SU-DHL-6 (cell line): ENCODE results near the gene ZBTB44.

Experiments
- H2AFZ ChIP-seq: fragments of 200-600 bp; sonication (generic); 2 replicates; pipeline ENCODE4 v1.6.1; 2014; ENCODE audit warnings: low read depth, mild to moderate bottlenecking, moderate library complexity, mixed read lengths, antibody characterized with exemption, low read length; ENCODE audit not compliant: severe bottlenecking
- H3F3A ChIP-seq: fragments of 200-600 bp; shearing (Covaris generic); 2 replicates; pipeline ENCODE4 v1.6.0; 2016; ENCODE audit warnings: antibody characterized with exemption, mild to moderate bottlenecking; ENCODE audit not compliant: insufficient read depth
- H3K27ac ChIP-seq: fragments of 200-600 bp; sonication (generic); 2 replicates; pipeline ENCODE4 v1.5.1; 2016; ENCODE audit warnings: low read depth, mild to moderate bottlenecking, low read length, moderate library complexity, mixed read lengths
- H3K27me3 ChIP-seq: fragments of 200-600 bp; sonication (generic), shearing (Covaris generic); 2 replicates; pipeline ENCODE4 v1.6.0; 2014; ENCODE audit warnings: mild to moderate bottlenecking, low read length
- H3K36me3 ChIP-seq: fragments of 200-600 bp; sonication (generic); 2 replicates; pipeline ENCODE4 v1.6.1; 2014; ENCODE audit warnings: mild to moderate bottlenecking, low read length, mixed read lengths
- H3K4me2 ChIP-seq: fragments of 300-600, 200-600 bp; shearing (Covaris generic), sonication (generic); 2 replicates; pipeline ENCODE4 v1.6.0; 2014; ENCODE audit warnings: low read length, low read depth, mild to moderate bottlenecking; ENCODE audit not compliant: poor library complexity, severe bottlenecking
- H3K4me3 ChIP-seq: fragments of 200-600 bp; sonication (generic); 2 replicates; pipeline ENCODE4 v1.5.1; 2014; ENCODE audit warnings: antibody characterized with exemption, low read length, mild to moderate bottlenecking, mixed read lengths; ENCODE audit not compliant: insufficient read depth, poor library complexity, severe bottlenecking
- H3K79me2 ChIP-seq: fragments of 200-600 bp; sonication (generic); 2 replicates; pipeline ENCODE4 v1.6.1; 2014; ENCODE audit warnings: mild to moderate bottlenecking, low read length, moderate library complexity; ENCODE audit not compliant: insufficient read depth
- H3K9ac ChIP-seq: fragments of 200-600 bp; sonication (generic); 2 replicates; pipeline ENCODE4 v1.7.0; 2014; ENCODE audit warnings: mild to moderate bottlenecking, low read length
- H3K9me2 ChIP-seq: fragments of 200-600 bp; sonication (generic); replicated peaks from 2 replicates; pipeline ENCODE4 v1.6.1; 2014; ENCODE audit warnings: low read length; ENCODE audit not compliant: insufficient read depth
- H3K9me3 ChIP-seq: fragments of 200-600 bp; sonication (generic); 2 replicates; pipeline ENCODE4 v1.6.1; 2014; ENCODE audit warnings: low read length, mixed read lengths; ENCODE audit not compliant: insufficient read depth
- H4K20me1 ChIP-seq: fragments of 200-600 bp; sonication (generic); 2 replicates; pipeline ENCODE4 v1.6.1; 2014; ENCODE audit warnings: low read depth, mild to moderate bottlenecking, antibody characterized with exemption, low read length, moderate library complexity, mixed read lengths
- EZH2phosphoT487 ChIP-seq: fragments of 200-600 bp; sonication (generic), shearing (Covaris generic); conservative IDR thresholded peaks from 2 replicates; pipeline ENCODE4 v1.6.1; 2018; ENCODE audit warnings: mild to moderate bottlenecking, antibody characterized with exemption, low read length, moderate library complexity, mixed read lengths
- TF ChIP-seq, protein P1 (sequence below): fragments of 200-600 bp; sonication (generic); IDR thresholded peaks from one replicate; pipeline ENCODE4 v1.5.1; 2017; ENCODE audit warnings: antibody characterized with exemption, mild to moderate bottlenecking, low read length, moderate library complexity; ENCODE audit not compliant: insufficient read depth, poor library complexity, severe bottlenecking

Gene ZBTB44

DNA sequence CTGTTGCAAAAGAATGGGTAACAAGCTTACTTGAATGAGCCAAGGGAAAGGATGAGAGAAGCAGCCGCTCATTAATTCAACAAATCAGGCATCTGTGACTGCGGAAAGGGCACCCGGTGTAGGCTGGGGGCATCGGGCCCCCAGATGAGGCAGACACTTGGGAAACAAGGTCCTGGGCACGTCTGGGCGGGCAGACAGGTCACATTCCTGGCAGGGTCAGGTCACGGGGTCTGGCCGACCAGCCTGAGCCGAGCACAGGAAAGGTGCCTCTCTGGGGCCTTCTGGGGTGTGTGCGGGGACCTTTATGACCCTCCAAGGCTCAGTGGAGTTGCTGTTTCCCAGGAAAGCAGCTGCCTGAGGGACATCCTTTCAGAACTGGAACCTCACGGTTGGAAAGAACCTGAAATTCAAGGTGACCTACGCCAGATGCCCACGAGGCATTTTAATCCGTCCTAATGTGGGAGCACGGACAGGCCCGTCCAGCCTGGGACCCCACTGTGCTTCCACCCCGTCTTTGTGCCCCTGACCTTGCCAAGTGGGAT is 98.1 kb downstream of the ZBTB44 start:
- H3F3A ChIP-seq, result no peaks in the 10 kb centered on the region
- no peak for TF ChIP-seq EZH2phosphoT487
- H3K4me3 ChIP-seq, result no peak overlapping the region
- H3K4me2 ChIP-seq, result no peak overlapping the region
- H3K27me3 ChIP-seq, result no peaks in the 10 kb centered on the region
- H3K9ac ChIP-seq, result no peak overlapping the region
- no peaks in the 10 kb centered on the region for H3K9me3 ChIP-seq
- no peaks in the 10 kb centered on the region for H3K36me3 ChIP-seq
- H3K27ac ChIP-seq, result no peak overlapping the region
- H3K9me2 ChIP-seq, result no peaks in the 10 kb centered on the region
- no peak overlapping the region for H2AFZ ChIP-seq
- no peaks in the 10 kb centered on the region for H3K79me2 ChIP-seq
- H4K20me1 ChIP-seq, result no peaks in the 10 kb centered on the region

DNA sequence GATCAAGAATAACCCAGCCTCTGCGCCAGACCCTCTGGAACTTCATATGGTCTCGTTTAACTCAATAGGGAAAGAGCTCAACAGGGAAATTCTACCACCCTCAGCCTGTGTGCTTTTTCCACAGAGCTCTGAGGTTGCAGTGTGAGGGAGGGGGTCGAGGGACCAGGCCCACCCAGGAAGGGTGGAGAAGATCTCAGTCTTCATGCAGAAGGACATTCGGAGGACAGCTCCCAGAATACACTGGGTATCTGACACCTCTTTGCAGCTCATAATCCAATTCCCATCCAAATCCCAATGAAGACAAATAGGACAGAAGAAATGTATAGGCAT is 98.5 kb downstream of the ZBTB44 start:
- Histone ChIP-seq H3K4me2 (no peak overlapping the region), H2AFZ (no peak overlapping the region), H3K9me2 (no peaks in the 10 kb centered on the region), H3K36me3 (no peaks in the 10 kb centered on the region), H3K4me3 (no peak overlapping the region), H3K9ac (no peak overlapping the region), H3K79me2 (no peaks in the 10 kb centered on the region), H3K9me3 (no peaks in the 10 kb centered on the region), H3F3A (no peaks in the 10 kb centered on the region), H4K20me1 (no peaks in the 10 kb centered on the region), H3K27ac (no peak overlapping the region), H3K27me3 (no peaks in the 10 kb centered on the region)
- TF ChIP-seq, protein P1, sequence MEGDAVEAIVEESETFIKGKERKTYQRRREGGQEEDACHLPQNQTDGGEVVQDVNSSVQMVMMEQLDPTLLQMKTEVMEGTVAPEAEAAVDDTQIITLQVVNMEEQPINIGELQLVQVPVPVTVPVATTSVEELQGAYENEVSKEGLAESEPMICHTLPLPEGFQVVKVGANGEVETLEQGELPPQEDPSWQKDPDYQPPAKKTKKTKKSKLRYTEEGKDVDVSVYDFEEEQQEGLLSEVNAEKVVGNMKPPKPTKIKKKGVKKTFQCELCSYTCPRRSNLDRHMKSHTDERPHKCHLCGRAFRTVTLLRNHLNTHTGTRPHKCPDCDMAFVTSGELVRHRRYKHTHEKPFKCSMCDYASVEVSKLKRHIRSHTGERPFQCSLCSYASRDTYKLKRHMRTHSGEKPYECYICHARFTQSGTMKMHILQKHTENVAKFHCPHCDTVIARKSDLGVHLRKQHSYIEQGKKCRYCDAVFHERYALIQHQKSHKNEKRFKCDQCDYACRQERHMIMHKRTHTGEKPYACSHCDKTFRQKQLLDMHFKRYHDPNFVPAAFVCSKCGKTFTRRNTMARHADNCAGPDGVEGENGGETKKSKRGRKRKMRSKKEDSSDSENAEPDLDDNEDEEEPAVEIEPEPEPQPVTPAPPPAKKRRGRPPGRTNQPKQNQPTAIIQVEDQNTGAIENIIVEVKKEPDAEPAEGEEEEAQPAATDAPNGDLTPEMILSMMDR, result no peak
- no peak for TF ChIP-seq EZH2phosphoT487

DNA sequence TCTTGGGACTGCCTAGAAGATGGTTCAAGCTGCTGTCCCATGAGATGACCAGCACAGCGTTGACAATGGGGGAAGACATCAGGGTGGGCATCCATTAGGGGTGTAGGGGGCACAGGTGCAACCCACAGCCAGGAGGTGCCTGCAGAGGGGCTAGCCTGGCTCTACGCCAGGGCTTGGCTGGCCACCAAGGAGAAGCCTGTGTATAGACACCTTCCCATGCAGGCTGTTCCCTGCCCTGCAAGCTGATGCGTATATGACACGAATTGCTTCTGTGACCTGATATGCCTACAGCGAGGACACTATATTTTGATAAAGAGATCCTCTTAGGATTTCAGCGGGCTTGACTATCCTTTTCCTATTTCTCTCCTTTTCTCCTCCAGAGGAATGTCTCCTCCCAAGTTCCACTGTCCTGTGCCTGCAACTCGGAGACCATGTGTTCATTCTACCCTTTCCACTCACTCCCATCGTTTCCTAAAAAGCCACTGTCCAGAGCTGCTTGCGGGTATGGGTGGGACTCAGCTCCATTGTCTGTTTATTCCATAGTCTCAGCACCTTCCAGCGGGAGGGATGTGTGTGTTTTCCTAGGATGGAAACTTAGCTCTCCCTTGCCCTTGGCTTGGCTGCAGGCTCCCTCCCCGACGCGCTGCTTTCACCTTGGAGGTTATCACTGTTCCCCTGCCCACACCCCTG is 99.0 kb downstream of the ZBTB44 start:
- Histone ChIP-seq H3K27me3 (no peaks in the 10 kb centered on the region), H2AFZ (no peak overlapping the region), H3K4me2 (no peak overlapping the region), H3K4me3 (no peak overlapping the region), H3K9ac (no peak overlapping the region), H3K9me3 (no peaks in the 10 kb centered on the region), H3K36me3 (no peaks in the 10 kb centered on the region), H3F3A (no peaks in the 10 kb centered on the region), H3K27ac (no peak overlapping the region), H3K9me2 (no peaks in the 10 kb centered on the region), H3K79me2 (no peaks in the 10 kb centered on the region), H4K20me1 (no peaks in the 10 kb centered on the region)
- no peak for TF ChIP-seq EZH2phosphoT487
- TF ChIP-seq, protein P1, result no peak

DNA sequence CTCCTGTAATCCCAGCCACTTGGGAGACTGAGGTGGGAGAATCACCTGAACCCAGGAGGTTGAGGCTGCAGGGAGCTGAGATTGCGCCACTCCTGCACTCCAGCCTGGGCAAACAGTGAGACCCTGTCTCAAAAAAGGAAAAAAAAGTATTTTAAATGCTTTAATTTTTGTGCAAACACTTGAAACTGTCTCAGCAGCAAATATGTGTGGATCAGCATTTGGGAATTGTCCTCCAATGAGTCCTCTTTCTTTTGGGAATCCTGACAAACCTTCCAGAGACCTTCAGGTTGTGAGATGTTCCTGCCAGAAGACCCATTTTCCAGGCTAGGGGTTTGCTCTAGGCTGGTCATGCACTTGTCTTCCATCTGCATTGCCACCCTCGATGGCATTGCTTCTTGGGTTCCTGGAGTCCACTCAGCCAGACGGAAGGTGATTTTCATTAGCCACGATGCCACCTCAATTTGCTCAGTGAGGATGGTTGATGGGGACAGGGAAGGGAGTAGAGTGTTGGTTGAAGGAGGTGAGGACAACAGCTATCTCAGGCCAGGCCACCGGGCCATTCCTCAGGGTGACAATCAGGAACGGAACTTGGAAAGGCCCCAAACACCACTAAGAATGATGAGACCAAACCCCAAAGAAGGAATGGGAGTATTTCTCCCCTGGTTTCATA is 99.7 kb downstream of the ZBTB44 start:
- H3K4me2 ChIP-seq, result no peak overlapping the region
- H2AFZ ChIP-seq, result no peak overlapping the region
- no peaks in the 10 kb centered on the region for H3K9me3 ChIP-seq
- no peaks in the 10 kb centered on the region for H3K27me3 ChIP-seq
- TF ChIP-seq, protein P1, result no peak
- TF ChIP-seq EZH2phosphoT487, result no peak
- H3K79me2 ChIP-seq, result no peaks in the 10 kb centered on the region
- no peaks in the 10 kb centered on the region for H3K9me2 ChIP-seq
- no peaks in the 10 kb centered on the region for H3F3A ChIP-seq
- no peaks in the 10 kb centered on the region for H4K20me1 ChIP-seq
- H3K9ac ChIP-seq, result no peak overlapping the region
- no peak overlapping the region for H3K27ac ChIP-seq
- no peak overlapping the region for H3K4me3 ChIP-seq
- no peaks in the 10 kb centered on the region for H3K36me3 ChIP-seq
